T47D (cell line): Measurements from ENCODE around the gene ZFAND2B.

ENCODE experiments used
- DNase-seq, 2 experiments: peaks; one replicate each; pipeline versions ENCODE4 v3.0.0 to v3.0.0-alpha.2; 2011 to 2012; ENCODE audit warnings: low read depth in 1 of 2, low spot score in 1 of 2
- JUND ChIP-seq: IDR thresholded peaks from 2 replicates; pipeline ENCODE4 v1.6.1; 2012; ENCODE audit warnings: low read depth
- in situ Hi-C: cut with HindIII; loops from 2 replicates; pipeline ENCODE4 v1.10.0; 2016; ENCODE audit warnings: low sequenced_read_pairs, low pct_unique_long_range_greater_than_20kb

Gene ZFAND2B

DNA sequence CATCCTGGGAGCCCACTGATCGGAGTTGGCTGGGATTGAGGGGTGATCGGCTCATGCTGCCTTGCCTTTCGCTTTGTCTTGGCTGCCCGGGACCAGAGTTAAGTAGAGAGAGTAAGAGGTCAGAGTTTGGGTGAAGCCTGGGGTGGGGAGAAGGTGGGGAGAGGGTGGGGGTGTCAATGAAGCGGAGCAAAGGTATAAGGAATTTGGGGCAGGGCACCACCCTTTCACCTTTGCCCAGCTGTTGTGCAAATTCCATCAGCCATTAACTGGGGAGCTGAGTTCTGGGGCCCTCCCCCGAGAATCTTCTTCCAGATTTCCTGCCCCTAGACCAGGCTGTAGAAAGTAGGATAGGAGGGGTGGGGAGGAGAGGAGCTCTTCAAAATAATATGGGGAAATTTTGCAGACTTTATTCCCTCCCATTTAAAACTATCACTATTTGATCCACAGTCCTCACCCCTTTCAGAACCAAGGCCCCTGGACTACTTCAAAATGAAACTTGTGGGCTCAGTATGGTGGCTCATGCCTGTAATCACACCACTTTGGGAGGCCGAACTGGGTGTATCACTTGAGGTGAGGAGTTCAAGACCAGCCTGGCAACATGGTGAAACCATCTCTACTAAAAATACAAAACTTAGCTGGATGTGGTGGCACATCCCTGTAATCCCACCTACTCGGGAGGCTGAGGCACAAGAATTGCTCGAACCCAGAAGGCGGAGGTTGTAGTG, 36.5 kb upstream of the ZFAND2B start, which contains the start of gene SLC23A3:
SLC23A3 (minus strand) TSS at position 100 of the 725 bp plus-strand sequence; CDS start at position 55, 45 bp downstream.
- no peak for TF ChIP-seq JUND
- in situ Hi-C loops, result no loop called here
- DNase-seq, result no peak

- no peak for TF ChIP-seq JUND
- in situ Hi-C loops, result no loop called here
These were observed 35.3 kb upstream of the ZFAND2B start for GRCh38 chr2:219171231-219171651.

DNA sequence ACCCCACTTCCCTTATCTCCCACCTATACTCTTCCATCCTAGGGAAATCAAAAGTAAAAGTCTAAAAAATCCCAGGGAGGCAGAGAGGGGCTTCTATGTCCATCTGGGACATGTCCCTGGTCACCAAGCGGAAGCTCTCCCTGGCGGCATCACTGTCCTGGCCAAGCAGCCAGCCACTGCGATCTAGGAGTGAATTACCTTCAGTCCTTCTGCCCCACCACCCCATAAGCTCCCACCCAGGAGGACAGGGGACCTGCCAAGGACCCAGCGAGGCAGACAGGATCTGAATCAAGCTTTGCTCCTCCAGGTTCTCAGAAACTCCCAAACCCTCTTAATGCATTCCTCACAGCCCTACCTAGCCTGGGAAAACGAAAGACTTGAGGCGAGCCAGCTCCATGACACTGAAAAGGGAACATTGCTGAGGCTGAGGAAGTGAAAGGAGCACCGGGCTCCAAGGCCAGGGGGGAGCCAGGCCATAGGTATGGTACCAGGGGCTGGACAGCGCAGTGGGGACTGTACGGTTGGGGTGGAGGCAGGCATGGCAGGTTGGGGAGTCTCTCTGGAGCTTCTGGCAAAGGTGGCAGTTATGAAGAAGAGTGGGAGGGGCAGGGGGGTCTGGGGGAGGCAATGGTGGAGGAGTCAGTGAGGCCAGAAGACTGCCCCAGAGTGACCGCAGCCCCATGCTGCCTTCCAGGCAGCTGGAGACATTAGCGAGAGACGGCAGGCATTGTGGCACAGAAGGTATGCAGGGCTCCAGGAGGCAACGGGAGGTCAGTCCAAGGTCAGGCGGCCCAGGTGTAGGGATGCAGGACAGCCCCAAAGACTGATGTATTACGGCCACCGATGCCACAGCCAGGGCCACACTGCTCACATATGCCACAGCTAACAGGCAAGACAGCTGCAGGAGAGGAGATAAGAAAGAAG, 34.1 kb upstream of the ZFAND2B start:
- no peak for DNase-seq
- no peak for TF ChIP-seq JUND
- in situ Hi-C loops, result no loop called here

More at GRCh38 chr2:219171231-219171651, 35.3 kb upstream of the ZFAND2B start:
- DNase-seq, result peak; percentile 21 to 63

DNA sequence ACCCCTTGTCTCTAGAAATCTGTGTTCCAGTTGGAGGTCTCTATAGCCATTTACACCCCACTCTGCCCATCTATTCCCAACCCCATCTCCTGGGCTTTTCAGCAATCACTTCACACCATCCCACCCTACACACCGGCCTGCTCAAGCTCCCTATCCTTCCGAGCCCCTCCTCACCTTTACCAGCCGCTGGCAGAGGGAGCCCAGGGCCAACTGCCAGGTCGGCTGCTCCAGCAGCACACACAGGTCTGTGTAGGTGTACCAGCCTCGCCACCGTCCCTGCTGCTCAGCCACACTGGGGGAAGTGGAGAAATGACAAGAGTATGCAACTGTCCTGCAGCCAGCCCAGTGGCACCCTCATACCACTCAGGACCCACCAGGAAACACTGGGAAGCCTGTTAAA, 33.4 kb upstream of the ZFAND2B start:
- TF ChIP-seq JUND, result no peak
- no peak for DNase-seq
- in situ Hi-C loops, result no loop called here

DNA sequence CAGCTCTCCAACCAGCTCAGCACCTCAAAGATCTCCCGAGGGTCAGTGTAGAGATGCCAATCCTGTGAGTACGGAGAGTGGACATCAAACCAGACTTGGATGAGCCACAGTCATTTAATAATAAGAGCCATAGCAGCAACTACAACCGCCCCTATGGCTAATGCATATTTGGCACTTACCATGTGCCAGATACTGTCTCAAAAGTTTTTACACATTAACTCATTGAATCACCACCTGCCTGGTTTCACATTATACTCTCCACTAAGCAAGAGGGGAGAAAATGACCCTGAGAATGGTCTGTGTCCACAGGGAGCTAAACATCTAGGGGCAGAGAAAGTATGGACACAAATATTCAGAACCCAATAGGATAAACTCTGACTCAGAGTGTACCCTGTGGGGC, 32.4 kb upstream of the ZFAND2B start:
- in situ Hi-C loops, result no loop called here
- DNase-seq, result no peak
- no peak for TF ChIP-seq JUND

GRCh38 chr2:219174801-219175200, 31.8 kb upstream of the ZFAND2B start:
- TF ChIP-seq JUND, result no peak
- DNase-seq, result no peak
- in situ Hi-C loops, result no loop called here

DNA sequence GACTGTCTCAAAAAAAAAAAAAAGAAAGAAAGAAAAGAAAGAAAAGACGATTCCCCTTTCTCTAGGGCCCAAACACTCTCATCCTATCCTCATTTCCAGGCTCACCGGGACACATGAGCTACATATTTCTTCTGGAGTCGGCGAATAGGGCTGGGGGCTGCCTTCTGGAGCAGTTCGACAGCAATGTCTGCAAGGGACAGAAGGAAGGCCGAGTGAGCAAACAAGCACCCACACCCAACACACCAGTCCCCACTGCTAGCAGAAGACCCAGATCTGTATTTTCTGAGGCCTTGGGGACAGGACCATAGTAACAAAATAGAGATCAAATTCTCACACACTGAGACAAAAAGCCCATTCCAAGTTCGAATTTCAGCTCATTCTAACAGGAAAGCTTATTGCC, 31.1 kb upstream of the ZFAND2B start:
- no peak for DNase-seq
- in situ Hi-C loops, result no loop called here
- no peak for TF ChIP-seq JUND

DNA sequence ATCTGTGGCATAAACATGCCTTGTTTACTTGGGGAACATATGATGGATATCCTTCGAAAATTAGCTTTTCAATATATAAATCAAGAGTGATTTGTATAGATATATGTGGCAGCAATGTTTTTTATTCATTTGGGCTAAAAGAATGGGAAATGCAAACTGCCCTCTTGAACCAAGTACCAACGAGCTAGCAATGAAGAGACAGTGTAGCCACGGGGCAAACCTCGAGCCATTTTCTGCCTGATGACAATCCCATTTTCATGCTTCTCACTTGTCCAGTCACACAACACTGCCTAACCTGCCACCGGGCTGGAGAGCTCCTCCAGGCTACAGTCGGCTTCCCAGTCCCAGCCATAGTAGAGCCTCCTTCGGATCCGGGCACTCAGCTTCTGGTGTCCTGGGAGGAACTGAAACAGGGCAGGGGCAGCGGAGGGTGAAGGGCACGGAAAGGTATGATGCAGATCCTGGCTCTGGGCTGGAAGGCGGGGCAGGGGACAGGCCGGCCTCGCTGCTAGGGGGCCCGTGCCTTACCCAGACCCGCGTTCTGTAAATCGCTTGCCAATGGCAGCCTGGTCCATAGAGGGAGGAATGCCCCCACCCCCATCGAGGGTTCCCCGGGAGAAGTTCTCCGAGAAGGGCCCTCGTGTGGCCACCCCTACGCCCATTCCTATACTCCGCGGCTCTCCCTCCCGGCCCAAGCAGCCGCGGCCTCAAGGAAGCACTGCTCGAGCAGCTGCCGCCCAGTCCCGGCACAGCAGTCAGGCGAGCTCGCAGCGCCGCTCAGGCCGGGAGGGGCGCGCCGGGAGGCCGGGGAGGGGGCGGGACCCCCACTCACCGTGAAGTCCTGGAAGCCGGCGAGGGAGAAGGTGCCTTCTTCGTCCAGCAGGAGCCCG, 30.4 kb upstream of the ZFAND2B start:
- peak; percentile 16 to 44 for DNase-seq
- TF ChIP-seq JUND, result no peak
- in situ Hi-C loops, result no loop called here

- TF ChIP-seq JUND, result no peak
- DNase-seq, result peak; percentile 57 to 89
- in situ Hi-C loops, result no loop called here
These were observed 29.6 kb upstream of the ZFAND2B start, which contains the start of gene CNPPD1 for GRCh38 chr2:219176818-219177551. Gene CNPPD1, minus strand, starts transcription at chr2:219176925. Its CDS starts 97 bp downstream, at chr2:219176828.

GRCh38 chr2:219177552-219178376, 28.8 kb upstream of the ZFAND2B start, which contains the start of gene RETREG2:
Gene RETREG2, plus strand, starts transcription at chr2:219178275. Its CDS starts 78 bp downstream, at chr2:219178353.
- in situ Hi-C loops, result no loop called here
- TF ChIP-seq JUND, result no peak
- peak; percentile 84 to 87 for DNase-seq
